GM21717 (cell line): Measurements from ENCODE around the gene BACE1.

Experiments used
- ATAC-seq: cut with Tn5 transposase; IDR thresholded peaks from one replicate; pipeline ENCODE4 v1.9.1; 2021; ENCODE audit warnings: mild to moderate bottlenecking, moderate library complexity; ENCODE audit not compliant: unreplicated experiment

The BACE1 gene

DNA sequence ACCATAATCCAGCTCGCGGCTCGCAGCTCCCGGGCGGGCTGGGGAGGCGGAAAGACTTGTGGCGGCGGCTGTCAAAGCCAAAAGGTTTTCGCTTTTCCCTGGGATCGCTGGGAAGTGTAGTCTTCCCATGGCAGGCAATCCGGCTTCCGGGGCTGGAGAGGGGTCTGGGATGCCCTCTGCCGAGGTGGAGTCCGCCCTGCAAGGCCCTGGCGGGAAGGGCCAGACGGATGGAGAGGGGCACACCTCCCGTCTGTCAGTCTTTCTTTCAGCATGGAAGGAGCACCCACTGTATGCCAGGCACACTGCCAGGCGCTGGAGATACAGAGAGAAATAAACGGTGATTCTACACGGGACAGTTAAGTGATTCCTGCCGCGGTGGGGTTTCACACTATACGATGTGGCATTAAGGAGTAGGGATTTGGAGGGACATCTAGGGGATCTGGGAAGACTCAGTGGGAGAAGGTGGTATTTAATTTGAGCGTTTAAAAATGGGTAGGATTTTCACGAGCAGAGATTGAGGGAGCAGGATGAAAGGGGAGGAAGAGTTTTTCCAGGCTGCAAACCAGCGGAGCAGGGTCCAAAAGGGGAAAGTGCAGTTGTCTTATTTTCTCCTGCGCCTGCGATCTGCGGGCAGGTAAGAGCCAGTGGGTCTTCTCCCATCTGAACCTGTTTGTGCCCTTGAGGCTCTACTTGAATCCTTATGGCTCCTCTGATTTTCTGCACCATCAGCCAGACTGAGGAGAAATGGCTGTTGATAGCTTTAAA lies at the start of gene BACE1:
Gene BACE1, minus strand, starts transcription at position 60 of the 765 bp plus-strand sequence. CDS start 461 bp downstream, outside the sequence.
- no peak for ATAC-seq

DNA sequence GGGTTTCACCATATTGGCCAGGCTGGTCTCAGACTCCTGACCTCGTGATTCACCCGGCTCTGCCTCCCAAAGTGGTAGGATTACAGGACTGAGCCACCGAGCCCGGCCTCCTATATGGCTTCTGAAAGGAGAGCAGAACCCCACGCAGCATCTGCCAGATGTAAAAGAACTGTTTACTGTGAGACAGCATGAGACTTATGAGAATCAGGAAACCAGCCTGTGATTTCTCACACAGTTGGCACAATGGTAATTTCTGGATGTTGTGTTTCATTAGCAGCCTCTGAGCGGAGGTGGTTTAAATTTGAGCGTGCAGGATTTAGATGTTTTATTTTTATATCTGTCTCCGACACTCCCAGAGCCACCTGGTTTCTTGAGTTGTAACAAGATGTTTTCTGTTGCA lies 45.4 kb upstream of the BACE1 start:
- no peak for ATAC-seq

DNA sequence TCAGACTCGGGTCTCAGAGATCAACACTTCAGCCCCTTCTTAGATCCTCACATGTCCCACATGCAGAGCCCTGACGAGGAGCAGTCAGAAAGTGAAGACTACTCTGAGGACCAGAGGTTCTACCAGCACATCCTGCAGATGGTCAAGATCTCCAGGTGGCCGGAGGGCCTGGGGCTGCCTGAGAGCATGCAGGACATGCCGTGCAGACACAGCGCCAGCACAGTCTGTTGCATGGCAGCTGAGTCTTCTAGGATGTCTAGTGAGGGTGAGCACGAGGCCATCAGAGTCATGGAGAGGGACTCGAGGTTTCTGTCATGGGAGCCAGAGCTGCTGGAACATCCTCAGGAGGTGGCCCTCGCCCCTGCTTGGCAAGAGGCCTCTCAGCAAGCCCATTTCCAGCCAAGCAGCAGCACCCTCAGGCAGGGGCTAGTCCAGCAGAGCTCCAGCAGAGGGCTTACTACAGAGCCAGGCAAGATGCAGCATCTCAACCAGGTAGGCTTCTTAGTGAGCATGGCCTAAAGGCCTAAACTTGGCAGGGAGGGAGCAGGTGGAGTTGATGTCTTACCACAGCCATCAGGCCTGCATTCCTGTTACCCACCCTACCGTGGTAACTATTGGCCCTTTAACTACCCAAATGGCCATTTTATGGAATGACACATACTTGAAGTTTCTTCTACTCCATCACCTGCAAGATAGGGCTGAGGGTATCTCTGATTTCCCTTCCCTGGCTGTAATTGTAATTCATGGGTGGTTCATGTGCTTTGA lies 40.3 kb upstream of the BACE1 start:
- no peak for ATAC-seq

DNA sequence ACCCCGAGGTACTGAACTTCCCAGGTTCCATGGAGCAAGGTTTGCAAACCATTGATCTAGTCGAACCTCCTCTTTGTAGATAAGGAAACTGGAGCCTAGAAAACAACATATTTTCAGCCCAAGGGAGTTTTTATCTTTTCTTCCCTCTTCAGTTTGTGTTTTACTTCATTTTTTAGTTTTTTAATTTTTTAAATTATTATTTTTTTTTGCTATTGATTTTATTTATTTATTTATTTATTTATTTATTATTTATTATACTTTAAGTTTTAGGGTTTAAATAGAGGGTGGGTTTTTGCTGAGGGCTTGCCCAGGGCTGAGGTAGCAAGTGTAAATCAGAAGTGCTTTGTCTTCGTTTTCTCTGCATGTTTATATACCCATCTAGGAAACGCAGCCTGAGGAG lies 38.5 kb upstream of the BACE1 start:
- ATAC-seq, result no peak

DNA sequence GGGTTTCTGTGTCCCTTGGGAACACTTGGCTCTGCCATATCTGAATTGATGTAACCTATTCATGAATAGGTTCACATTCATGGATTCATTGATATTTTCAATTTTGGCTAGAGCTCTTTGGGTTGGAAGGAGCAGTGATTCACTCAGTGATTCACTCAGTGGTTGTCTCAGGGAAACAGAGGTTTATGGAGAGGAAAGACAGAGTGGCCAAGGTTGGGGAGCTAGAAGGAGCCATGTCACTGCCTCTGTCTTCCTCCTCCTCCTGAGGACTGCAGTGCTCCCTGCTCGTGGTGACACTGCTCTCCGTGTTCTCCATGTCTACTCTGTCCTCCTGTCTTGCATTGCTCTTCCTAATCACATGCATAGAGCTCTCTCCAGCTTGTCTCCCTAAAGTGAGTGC lies 29.0 kb upstream of the BACE1 start:
- no peak for ATAC-seq

DNA sequence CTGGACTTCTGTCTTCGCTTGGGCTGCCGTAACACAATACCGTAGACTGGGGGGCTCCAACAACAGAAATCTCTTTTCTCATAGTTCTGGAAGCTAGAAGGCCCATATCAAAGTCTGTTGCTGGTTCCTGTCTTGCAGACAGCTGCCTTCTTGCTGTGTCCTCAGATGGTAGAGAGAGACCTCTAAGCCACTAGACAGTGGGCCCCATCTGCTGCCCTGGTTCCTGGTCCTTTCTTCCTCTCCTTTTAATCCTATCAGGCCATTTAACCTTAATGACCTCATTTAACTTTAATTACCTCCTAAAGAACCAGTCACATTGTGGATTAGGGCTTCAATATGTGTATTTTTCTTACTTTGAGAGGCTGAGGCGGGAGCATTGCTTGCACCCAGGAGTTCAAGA lies 21.0 kb upstream of the BACE1 start:
- ATAC-seq, result no peak

DNA sequence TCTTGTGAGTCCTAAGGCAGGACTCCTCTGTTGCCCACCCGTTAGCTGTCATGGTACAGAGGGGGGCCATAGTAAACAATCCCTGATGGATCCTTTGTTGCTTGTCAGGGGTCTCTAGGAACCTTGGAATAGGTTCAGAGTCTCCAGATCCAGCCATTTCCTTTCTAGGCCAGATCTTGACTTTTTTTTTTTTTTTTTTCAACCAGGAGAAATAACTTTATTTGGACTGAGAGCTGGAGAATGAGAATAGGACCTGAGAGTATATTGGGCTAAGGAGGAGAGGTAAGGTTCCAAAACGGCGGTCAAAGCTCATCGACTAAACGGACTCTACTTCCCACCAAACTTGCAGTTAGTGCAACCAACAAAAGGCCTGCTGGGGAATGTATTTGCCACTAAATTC lies 19.3 kb upstream of the BACE1 start:
- no peak for ATAC-seq

DNA sequence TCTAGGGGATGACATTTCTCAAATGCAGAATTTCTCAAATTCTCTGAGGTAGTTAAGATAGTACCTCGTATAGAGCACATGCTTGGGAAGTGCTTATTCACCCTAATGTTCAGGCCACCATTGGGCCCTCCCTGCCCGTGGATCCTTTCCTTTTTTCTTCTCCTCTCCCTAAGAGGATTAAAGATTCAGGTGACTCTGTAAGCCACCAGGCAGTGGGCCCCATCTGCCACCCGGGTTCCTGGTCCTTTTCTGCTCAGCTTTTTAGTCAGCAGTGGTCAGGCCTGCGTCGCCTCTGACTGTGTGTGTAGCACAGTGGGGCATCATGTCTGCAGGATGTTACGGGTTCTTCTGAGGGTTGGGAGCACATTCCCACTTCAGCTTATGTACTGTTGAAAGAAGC lies 18.8 kb upstream of the BACE1 start:
- no peak for ATAC-seq

DNA sequence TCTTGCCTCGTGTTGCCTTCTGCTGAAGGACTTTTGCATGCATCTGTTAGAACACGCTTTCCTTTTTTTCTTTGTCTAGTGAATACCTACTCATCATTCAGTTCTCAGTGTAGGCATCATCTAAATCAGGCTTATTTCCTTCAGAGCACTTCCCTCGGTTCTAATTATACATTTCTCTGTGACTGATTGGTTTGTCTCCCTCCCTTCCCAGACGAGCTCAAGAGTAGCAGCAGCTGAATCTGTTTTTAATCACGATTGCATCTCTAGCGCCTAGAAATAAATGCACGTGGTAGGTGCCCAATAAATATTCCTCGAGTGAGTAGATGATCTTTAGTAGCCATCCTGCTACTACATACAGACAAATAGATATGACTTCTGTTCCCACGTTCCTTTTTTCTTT lies 17.9 kb upstream of the BACE1 start:
- no peak for ATAC-seq

DNA sequence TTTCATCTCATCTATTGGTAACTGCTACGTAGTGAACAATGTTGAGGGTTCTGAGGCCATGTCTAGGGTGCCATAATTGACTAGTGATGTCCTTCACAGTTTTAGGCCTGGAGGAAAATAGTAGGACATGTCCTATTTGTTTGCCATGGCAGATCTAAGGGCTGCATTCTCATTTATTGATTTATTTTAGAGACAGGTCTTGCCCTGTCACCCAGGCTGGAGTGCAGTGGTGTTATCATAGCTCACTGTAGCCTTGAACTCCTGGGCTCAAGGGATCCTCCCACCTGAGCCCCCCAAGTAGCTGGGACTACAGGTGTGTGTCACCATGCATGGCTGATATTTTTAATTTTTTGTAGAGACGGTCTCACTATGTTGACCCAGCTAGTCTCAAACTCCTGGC lies 16.8 kb upstream of the BACE1 start:
- ATAC-seq, result no peak

DNA sequence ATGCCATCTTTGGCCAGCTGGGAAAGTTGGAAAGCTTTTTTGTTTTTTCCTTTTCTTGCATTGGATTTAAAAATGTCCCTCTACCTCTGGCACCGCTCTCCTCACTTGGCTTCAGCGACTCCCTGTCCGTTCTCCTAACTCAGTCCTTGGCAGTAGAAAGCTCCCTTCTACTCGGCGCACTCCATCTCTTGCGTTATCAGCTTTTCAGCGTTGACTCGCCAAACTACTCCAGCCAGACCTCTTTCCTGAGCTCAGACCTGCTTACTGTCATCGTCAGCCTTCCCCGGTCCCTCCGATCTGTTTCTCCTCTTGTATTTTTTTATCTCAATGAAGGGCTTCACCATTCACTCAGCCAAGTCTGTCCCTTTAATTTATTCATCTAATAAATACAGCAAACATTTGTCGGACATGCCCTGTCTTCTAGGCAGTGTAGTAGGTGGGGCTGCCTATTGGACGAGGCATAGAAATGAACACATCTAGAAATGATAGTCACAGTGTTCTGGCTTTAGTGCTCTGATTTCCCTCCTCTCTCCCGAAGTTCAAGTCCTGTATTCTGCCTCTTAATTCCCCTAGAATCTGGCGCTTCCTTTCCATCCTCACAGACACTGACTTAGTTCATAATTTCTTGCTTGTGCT lies 12.4 kb upstream of the BACE1 start:
- ATAC-seq, result peak; percentile 17

DNA sequence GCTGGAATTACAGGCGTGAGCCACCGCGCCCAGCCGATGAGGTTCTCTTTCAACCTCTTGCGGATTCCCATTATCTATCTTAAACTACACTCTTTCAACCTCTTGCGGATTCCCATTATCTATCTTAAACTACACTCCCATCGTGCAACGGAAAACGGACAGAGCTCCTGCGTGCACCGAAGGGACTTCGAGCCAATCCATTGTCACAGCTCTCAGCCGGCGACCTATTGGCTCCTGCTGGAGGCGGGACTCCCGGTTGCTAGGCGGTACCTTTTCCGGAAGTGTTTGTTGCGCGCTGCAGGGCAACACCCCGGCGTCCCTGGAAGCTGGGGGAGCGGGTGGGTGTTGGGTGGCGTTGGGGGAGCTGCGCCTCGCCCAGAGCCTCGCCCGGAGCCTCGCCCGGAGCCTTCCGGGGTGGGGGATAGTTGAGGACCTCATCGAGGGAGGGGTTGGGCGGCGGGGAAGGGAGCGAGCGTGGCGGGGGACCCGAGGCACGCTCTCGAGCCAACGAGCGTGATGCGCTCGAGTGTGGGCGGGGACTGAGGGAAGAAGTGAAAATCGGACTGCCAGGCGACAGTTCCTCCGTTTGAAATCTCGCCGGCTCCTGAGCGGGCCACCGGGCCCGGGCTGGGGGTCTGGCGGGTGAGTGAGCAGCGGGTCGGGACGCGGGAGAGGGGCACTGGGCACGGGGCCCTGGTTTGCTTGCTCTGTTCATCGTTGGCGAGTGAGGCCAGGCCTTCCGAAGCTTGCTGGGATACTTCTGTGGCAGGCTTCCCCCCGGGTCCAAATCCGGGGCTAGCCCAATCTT lies 11.7 kb upstream of the BACE1 start, which contains the start of gene CEP164:
Gene CEP164, plus strand, starts transcription at position 288 of the 808 bp plus-strand sequence. CDS start 10,733 bp downstream, outside the sequence.
- ATAC-seq, result peak; percentile 92

DNA sequence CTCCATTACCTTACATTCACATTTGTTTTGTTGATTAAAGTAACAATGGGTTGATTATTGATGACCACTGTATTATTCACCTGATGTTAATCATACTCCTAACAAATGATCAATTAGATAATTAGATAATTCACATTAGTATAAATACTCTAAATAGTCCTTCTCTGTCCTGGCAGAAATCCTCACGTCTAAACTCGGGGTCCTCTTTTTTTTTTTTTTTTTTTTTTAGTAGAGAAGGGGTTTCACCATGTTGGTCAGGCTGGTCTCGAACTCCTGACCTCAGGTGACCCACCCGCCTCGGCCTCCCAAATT lies 11.2 kb upstream of the BACE1 start:
- ATAC-seq, result peak; percentile 1

DNA sequence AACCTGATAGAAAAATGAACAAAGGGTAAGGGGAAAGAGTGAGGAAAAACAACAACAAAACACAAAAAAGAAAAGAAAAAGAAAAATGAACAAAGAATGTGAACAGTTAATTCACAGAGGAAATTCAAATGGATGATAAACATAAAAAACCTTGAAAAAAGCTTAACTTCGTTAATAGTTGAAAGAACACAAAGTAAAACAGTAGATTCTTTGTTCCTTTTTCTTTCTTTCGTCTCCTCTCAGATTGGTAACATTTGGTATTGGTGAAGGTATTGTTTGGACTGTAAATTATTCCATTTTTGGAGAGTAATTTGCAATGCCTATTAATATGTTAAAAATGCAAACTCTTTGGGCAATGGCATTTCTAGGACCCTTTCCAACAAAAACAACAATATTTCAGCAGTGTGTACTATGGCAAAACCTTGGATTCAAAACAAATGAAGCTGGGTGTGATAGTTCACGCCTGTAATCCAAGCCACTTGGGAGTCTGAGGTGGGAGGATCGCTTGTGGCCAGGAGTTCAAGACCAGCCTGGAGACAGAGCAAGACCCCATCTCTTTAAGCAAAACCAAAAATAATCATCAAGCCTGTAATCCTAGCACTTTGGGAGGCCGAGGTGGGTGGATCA lies 3.3 kb upstream of the BACE1 start:
- ATAC-seq, result no peak

DNA sequence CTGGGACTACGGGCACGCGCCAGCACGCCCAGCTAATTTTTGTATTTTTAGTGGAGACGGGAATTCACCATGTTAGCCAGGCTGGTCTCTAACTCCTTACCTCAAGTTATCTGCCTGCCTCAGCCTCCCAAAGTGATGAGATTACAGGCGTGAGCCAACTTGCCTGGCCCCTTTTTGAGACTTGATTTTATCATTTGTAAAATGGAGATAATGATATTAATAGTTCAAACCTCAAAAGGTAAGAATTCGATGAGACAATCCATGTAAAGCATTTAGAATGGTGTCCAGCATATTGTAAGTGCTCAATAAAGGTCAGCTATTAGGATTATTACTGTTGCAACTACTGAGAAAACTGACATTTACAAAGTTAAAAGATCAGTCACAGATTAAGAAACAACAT lies 2.7 kb upstream of the BACE1 start:
- ATAC-seq, result no peak

DNA sequence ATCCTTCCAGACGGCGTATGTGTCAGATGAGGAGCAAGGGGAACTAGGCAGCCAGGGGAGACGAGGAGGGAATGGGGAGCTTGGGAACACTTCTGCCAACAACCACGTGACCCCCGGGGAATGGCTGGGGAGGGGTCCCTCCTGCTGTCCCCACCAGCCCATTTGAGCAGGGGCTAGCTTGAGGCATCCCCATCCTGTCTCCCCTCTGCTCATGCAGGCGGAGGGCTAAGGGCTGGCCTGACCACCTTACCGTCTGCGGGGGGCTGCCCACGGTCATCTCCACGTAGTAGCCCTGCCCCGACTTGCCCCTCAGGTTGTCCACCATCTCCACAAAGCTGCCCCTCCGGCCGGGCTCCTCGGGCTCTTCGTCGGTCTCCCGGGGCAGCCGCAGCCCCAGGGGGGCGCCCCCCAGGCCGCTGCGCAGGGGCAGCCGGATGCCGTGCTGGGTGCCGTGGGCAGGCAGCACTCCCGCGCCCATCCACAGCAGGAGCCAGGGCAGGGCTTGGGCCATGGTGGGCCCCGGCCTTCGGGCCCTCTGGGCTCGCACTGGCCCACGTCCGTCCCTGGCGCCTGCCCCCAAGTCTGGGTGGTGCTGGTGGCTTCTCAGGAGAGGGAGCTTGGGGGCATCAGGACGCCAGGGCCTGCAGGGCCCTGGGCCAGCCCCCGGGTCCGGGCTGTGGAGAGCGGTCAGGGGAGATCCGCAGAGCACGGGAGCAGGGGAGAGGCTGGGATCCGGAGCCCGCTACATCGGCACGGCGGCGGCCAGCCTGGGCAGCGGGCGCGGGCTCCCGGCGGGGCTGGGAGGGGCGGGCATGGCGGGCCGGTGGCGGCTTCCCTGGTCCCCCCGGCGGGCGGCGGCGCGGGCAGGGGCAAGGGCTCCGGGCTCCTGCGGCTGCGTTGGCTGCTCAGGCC lies 515 bp downstream of the BACE1 start:
- no peak for ATAC-seq

DNA sequence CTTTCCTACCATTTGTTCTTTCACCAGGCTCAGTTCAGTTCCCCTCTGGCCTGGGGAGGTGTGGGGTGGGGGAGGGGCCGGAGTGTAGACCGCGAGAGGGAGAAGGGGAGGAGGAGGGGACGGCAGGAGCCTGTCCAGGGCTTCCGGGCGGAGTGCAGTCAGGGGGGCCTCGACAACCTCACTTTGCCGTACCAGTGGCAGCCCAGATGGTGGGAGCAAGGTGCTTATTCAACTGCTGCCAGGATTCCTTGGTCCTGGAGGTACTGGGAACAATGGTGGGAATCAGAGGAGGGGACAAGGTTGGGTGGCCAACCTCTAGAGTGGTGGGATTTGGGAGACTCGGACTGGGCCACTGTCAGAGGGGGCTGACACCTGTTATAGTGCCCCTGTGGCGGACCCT lies 1.2 kb downstream of the BACE1 start:
- ATAC-seq, result no peak

DNA sequence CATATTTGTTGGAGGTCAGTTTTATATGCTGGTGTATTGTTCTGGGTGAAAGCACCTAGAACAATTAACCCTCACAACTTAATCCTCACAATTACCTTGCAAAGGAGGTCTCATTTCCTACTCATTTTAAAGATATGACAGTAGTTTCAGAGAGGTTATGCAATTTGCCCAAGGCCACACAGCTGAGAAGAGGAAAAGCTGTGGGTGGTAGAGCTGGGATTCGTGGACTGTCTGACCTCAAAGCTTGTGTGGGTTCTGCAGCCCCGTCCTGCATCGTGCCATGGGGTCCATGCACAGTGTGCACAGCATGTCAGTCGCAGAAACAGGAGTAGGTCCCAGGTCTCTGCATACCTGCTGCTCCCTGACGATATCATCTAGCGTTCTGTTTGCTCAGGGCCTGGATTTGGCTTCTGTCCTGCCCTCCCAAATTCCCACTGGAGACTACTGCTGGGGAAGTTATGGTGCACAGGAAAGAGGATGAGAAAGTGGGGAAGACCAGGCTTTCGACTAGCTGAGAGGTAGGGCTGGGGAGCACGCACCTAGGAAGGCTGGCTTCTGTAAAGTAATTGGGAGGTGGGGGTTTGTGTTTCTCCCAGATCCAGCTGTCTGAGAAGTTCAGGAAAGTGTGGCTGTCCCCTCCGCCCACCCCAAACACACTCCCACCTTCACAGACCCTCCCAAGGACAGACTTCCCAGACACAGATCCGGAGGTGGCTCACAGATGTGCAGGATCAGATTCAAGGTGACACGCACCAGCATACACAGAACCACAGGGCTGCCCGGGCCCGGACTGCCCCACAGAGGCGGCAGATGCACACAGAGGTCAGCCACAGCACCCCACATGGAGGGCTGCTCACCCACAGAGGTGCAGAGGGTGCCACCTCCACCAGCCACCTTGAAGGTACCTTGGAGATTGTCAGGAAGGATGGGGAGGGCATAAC lies 2.0 kb downstream of the BACE1 start:
- no peak for ATAC-seq

DNA sequence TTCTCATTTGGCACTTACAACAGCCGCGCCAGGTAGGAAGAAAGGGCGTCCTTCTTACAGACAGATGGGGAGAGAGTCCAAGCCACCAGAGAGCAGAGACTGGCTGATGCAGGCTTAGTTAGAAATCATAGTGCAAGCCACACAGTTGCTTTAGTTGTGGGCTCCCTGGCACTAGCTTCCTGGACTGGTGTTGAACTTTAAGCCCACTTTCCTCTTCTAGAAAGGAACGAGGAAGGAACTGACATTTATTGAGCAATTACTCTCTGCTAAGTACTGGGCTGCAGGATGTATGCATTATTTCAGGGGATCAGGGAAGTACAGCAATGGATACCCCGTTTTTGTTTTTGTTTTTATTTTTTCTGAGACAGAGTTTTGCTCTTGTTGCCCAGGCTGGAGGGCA lies 3.0 kb downstream of the BACE1 start:
- no peak for ATAC-seq
